Type B pancreatic cell (in vitro differentiated cells): Measurements from ENCODE around the gene RTL10. TPM values are rescaled to one million over a fixed set of nuclear protein-coding genes. Genes with fewer than 3 reads are reported as not detected.
A peak's percentile ranks its signal among the peaks of the same experiment; 100 is the strongest.

Experiments used
- DNase-seq: peaks from one replicate; pipeline ENCODE4 v3.0.0; 2021; ENCODE audit warnings: mixed read lengths; ENCODE audit not compliant: unreplicated experiment; ENCODE audit errors: extremely low spot score
- H3K27ac Mint-ChIP-seq: 2 replicates; pipeline ENCODE4 v1.8.0; 2021; ENCODE audit warnings: mild to moderate bottlenecking, mixed read lengths
- H3K27me3 Mint-ChIP-seq: 2 replicates; pipeline ENCODE4 v1.8.0; 2021; ENCODE audit warnings: mixed read lengths
- H3K36me3 Mint-ChIP-seq: 2 replicates; pipeline ENCODE4 v1.8.0; 2021; ENCODE audit warnings: mixed read lengths
- H3K4me1 Mint-ChIP-seq: one replicate; pipeline ENCODE4 v1.8.0; 2021; ENCODE audit warnings: mixed read lengths; ENCODE audit not compliant: unreplicated experiment
- H3K4me3 Mint-ChIP-seq: 2 replicates; pipeline ENCODE4 v1.8.0; 2021; ENCODE audit warnings: mild to moderate bottlenecking, mixed read lengths
- H3K9me3 Mint-ChIP-seq: 2 replicates; pipeline ENCODE4 v1.8.0; 2021; ENCODE audit warnings: mixed read lengths
- CTCF ChIP-seq: fragments of 200-600 bp; sonication (generic); conservative IDR thresholded peaks from 2 replicates; pipeline ENCODE4 v1.5.0; 2021; ENCODE audit warnings: antibody characterized with exemption, mild to moderate bottlenecking
- total RNA-seq: library from RNA; stranded (reverse); gene quantifications from 2 replicates; pipeline ENCODE4 v1.2.1, GENCODE V29; 2021; ENCODE audit warnings: low replicate concordance

The RTL10 gene
- total RNA-seq, 1 donor from 2014 or later, result 28.8 TPM

DNA sequence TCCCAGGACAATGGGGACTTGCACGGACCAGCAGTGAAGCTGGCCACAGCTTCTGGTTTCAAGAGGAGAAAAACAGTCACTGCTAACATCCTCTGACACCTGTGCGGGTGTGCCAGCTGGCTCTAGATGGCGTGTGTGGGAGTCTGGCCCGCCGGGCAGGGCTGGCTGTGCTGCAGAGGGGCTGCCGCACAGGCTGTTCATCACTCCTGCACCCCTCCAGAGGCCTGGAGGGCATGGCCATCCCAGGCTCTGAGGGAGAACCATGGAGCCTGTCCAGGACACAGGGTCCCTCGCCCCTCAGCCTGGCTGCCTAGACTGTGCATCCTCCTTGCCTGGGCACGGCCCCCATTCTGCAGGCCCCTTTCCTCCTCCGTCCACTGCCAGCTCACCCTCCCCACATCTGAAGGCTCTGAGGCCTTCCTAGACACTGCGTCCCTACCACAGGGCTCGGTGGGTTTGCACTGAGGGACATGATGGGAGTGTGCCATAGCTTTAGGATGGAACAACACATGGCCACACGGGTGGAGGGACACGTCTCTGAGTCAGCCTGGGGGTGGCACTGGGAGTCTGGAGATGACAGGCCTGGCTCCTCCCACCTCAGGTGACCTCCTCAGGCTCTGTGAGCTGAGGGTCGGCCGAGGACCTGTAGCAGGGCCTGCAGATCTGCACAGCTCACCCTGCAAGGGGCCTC is 42.1 kb upstream of the RTL10 start:
- H3K9me3 Mint-ChIP-seq, result no peaks in the 10 kb centered on the region
- no peak overlapping the region for H3K4me3 Mint-ChIP-seq
- no peak overlapping the region for H3K27ac Mint-ChIP-seq
- H3K27me3 Mint-ChIP-seq, result no peaks in the 10 kb centered on the region
- H3K36me3 Mint-ChIP-seq, result peaks cover 4% of the 10 kb centered on the region
- peaks cover 23% of the 10 kb centered on the region for H3K4me1 Mint-ChIP-seq
- TF ChIP-seq CTCF, result no peak
- no peak for DNase-seq

DNA sequence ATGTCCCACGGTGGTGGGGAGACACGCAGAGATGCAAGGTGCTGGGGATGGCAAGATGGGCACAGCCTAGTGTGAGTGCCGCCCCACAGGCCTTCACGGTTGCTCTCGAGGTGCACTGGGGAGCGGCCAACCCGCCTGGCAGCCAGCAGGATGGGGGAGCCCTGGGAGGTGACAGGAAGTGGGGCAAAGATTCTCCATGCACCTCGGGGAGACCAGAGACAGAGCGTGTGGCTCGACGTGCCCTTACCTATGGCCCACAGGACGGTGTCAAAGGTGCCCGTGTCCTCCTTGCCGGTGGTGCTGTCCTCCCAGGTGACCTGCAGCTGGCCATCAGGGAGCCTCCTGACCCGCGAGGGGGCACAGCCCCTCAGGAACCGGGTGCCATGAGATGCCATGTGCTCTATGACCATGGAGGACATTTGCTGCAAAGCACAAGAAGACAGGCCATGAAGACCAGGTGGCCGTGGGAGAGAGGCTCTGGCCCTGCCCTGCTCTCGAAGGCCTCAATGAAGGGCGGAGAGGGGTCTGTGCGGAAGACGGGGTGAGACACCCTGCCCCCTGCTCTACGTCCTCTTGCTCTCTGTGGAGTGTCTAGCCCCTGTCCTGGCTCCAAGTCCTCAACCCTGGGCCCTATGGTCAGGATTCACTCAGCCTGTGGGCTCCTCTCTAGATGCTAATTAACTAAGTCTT is 40.6 kb upstream of the RTL10 start:
- Mint-ChIP-seq H3K36me3 (peaks cover 4% of the 10 kb centered on the region), H3K27ac (no peak overlapping the region), H3K9me3 (no peaks in the 10 kb centered on the region), H3K4me1 (peaks cover 27% of the 10 kb centered on the region), H3K4me3 (no peak overlapping the region), H3K27me3 (no peaks in the 10 kb centered on the region)
- no peak for DNase-seq
- no peak for TF ChIP-seq CTCF

DNA sequence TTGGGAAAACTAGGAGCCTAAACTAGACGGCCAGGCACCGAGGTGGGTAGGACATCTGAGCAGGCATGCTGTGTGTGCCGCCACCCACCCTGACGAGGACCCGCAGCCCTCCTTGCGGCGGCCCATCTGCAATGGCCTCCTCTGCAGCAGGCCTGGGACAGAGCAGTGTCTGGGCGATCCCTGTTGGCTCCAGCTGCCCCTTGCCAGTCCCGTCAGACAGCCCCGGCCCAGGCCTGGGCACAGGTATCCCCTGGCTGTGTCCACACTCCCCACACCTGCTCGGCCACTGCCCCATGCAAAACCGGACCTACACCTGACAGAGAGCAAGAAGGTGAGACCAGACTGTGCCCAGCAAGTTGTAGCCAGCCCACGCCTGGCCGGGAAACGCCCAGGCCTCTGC is 38.7 kb upstream of the RTL10 start:
- peaks cover 20% of the 10 kb centered on the region for H3K4me1 Mint-ChIP-seq
- H3K36me3 Mint-ChIP-seq, result no peaks in the 10 kb centered on the region
- no peak overlapping the region for H3K27ac Mint-ChIP-seq
- H3K27me3 Mint-ChIP-seq, result no peaks in the 10 kb centered on the region
- H3K4me3 Mint-ChIP-seq, result no peak overlapping the region
- DNase-seq, result no peak
- no peak for TF ChIP-seq CTCF
- no peaks in the 10 kb centered on the region for H3K9me3 Mint-ChIP-seq

GRCh38 chr22:19892925-19893324 is 38.3 kb upstream of the RTL10 start:
- no peak for DNase-seq
- Mint-ChIP-seq H3K9me3 (no peaks in the 10 kb centered on the region), H3K27me3 (no peaks in the 10 kb centered on the region), H3K36me3 (no peaks in the 10 kb centered on the region), H3K4me3 (peak overlapping the region; percentile 62), H3K27ac (no peak overlapping the region), H3K4me1 (peaks cover 20% of the 10 kb centered on the region)
- TF ChIP-seq CTCF, result no peak

DNA sequence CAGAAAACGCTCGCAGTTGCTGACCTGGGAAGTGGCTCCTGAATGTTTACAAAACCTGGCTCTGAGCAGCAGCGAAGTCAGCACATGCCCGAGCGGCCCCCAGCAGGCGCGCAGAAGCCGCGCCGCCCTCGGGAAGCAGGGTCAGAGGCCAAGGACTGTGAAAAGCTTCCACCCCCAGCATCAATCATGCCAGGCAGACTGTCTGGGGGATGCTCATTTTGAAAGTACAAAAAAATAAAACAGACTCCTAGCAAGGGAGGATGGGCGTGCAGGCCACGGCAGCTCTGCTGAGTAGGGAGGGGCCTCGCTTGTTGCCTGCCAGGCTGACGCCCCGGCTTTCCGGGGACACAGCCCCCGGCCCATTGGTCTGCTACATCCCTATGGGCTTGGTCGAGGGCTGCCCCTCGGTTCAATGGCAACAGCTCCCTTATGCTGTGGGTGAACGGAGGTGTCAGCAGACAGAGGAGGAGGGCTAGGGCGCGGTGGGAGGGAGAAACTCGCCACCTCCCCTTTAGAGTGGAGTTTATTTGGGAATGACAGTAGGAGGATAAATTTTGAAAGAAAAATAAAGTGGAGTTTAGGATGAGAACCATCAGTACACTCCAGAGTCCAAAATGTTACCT is 37.7 kb upstream of the RTL10 start:
- TF ChIP-seq CTCF, result no peak
- H3K36me3 Mint-ChIP-seq, result no peaks in the 10 kb centered on the region
- DNase-seq, result no peak
- peaks cover 20% of the 10 kb centered on the region for H3K4me1 Mint-ChIP-seq
- no peaks in the 10 kb centered on the region for H3K9me3 Mint-ChIP-seq
- H3K27me3 Mint-ChIP-seq, result no peaks in the 10 kb centered on the region
- peak overlapping the region; percentile 39 for H3K4me3 Mint-ChIP-seq
- peak overlapping the region; percentile 59 for H3K27ac Mint-ChIP-seq
